Endothelial cell of coronary artery (primary cell): Measurements from ENCODE around the gene AP3S1. TPM values are rescaled to one million over a fixed set of nuclear protein-coding genes. Genes with fewer than 3 reads are reported as not detected.

Source experiments
- total RNA-seq: library from RNA; depleted of rRNA; stranded (reverse); fragments of >200 nt; gene quantifications from 2 replicates; pipeline ENCODE4 v1.2.3, GENCODE V29; 2014

Gene AP3S1
- 66.5 and 69.5 TPM in 2 replicates for total RNA-seq

GRCh38 chr5:115841382-115842088, at the start of gene AP3S1, which contains the start of gene ATG12:
TSS of gene AP3S1 (plus strand) at chr5:115841935. CDS start at chr5:115842038, 103 bp downstream.
TSS of gene ATG12 (minus strand) at chr5:115841565. CDS start at chr5:115841552, 13 bp downstream.

GRCh38 chr5:115816226-115817081, 25.3 kb upstream of the AP3S1 start, which contains the start of gene CDO1:
TSS of gene CDO1 (minus strand) at chr5:115816659. CDS start at chr5:115816397, 262 bp downstream.

GRCh38 chr5:115962239-115962564, 120.5 kb downstream of the AP3S1 start, which contains the start of gene LVRN:
TSS of gene LVRN (plus strand) at chr5:115962475. CDS start at chr5:115962618, 143 bp downstream.

Other genes with a start within 250 kb of the AP3S1 start
- 0.45 and 1.5 TPM in 2 replicates for gene TICAM2, start 239.5 kb upstream of the AP3S1 start, total RNA-seq
- 82.1 and 95.5 TPM in 2 replicates for gene TMED7, start 215.9 kb upstream of the AP3S1 start, total RNA-seq
- 1.0 and 2.0 TPM in 2 replicates for gene CDO1, start 25.3 kb upstream of the AP3S1 start, total RNA-seq
- 24.7 and 35.1 TPM in 2 replicates for gene ATG12, start 370 bp upstream of the AP3S1 start, total RNA-seq
- 0.09 TPM in 2 replicates for gene LVRN, start 120.5 kb downstream of the AP3S1 start, total RNA-seq
- 0.18 TPM in 1 of 2 replicates, not detected in the other for gene ARL14EPL, start 190.5 kb downstream of the AP3S1 start, total RNA-seq
- 36.7 and 38.9 TPM in 2 replicates for gene COMMD10, start 243.1 kb downstream of the AP3S1 start, total RNA-seq